ENCODE data around the gene RICTOR.
A peak's percentile ranks its signal among the peaks of the same experiment; 100 is the strongest.

RICTOR gene

DNA sequence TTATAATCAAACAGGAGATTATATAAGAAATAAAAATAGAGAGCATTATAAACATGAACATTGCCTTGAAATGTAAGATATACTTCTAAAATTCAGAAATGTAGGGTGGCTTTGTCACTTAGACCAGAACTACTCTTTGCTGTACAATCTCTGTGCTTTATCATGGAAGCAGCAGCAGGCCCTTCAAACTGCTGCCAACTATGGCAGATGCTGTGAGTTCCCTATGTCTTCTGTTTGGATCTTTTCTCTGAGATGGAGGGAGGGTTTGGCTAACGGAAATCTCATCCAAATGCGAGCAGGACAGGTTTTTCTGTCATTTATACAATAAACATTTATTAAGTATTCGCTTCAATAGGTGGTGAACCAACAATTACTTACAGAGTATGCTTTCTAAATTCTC is 34.8 kb upstream of the RICTOR start:
- Histone ChIP-seq H3K4me2 (ENCODE audit: low read length) (no peak overlapping the region), H3K9me2 (ENCODE audit: low read depth, low read length) (no peaks in the 10 kb centered on the region), H3K36me3 (ENCODE audit: insufficient read depth, low read length) (no peaks in the 10 kb centered on the region), H3K9ac (ENCODE audit: low read length) (no peak overlapping the region), H3K27ac (ENCODE audit: low read depth, low read length, poor library complexity, severe bottlenecking) (no peak overlapping the region), H2AFZ (ENCODE audit: low read length) (no peak overlapping the region), H3F3A (ENCODE audit: insufficient read depth, low read length) (no peaks in the 10 kb centered on the region), H3K27me3 (ENCODE audit: insufficient read depth, low read length) (no peaks in the 10 kb centered on the region), H3K9me3 (ENCODE audit: low read length) (no peaks in the 10 kb centered on the region), H3K79me2 (ENCODE audit: insufficient read depth, low read length) (no peaks in the 10 kb centered on the region), H4K20me1 (ENCODE audit: insufficient read depth, low read length) (no peaks in the 10 kb centered on the region), H3K4me1 (ENCODE audit: insufficient read depth, low read length, severe bottlenecking) (no peaks in the 10 kb centered on the region), H3K4me3 (ENCODE audit: low read depth, low read length, poor library complexity, severe bottlenecking) (no peak overlapping the region)
- TF ChIP-seq EZH2 (IDR thresholded peaks at IDR 0.05; ENCODE audit: borderline replicate concordance, low read length) = no peak
- TF ChIP-seq, protein P1, sequence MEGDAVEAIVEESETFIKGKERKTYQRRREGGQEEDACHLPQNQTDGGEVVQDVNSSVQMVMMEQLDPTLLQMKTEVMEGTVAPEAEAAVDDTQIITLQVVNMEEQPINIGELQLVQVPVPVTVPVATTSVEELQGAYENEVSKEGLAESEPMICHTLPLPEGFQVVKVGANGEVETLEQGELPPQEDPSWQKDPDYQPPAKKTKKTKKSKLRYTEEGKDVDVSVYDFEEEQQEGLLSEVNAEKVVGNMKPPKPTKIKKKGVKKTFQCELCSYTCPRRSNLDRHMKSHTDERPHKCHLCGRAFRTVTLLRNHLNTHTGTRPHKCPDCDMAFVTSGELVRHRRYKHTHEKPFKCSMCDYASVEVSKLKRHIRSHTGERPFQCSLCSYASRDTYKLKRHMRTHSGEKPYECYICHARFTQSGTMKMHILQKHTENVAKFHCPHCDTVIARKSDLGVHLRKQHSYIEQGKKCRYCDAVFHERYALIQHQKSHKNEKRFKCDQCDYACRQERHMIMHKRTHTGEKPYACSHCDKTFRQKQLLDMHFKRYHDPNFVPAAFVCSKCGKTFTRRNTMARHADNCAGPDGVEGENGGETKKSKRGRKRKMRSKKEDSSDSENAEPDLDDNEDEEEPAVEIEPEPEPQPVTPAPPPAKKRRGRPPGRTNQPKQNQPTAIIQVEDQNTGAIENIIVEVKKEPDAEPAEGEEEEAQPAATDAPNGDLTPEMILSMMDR (IDR thresholded peaks at IDR 0.05; ENCODE audit: low read length) = no peak

- no peaks in the 10 kb centered on the region for H3K27me3 ChIP-seq (ENCODE audit: insufficient read depth, low read length)
- H3K79me2 ChIP-seq (ENCODE audit: insufficient read depth, low read length) = no peaks in the 10 kb centered on the region
- H3K4me2 ChIP-seq (ENCODE audit: low read length) = no peak overlapping the region
- no peaks in the 10 kb centered on the region for H3K4me1 ChIP-seq (ENCODE audit: insufficient read depth, low read length, severe bottlenecking)
- H3K4me3 ChIP-seq (ENCODE audit: low read depth, low read length, poor library complexity, severe bottlenecking) = no peak overlapping the region
- no peaks in the 10 kb centered on the region for H3K36me3 ChIP-seq (ENCODE audit: insufficient read depth, low read length)
- H2AFZ ChIP-seq (ENCODE audit: low read length) = no peak overlapping the region
- H3K9me2 ChIP-seq (ENCODE audit: low read depth, low read length) = no peaks in the 10 kb centered on the region
- TF ChIP-seq EZH2 (IDR thresholded peaks at IDR 0.05; ENCODE audit: borderline replicate concordance, low read length) = no peak
- TF ChIP-seq, protein P1 (IDR thresholded peaks at IDR 0.05; ENCODE audit: low read length) = no peak
- no peaks in the 10 kb centered on the region for H4K20me1 ChIP-seq (ENCODE audit: insufficient read depth, low read length)
- no peaks in the 10 kb centered on the region for H3K9me3 ChIP-seq (ENCODE audit: low read length)
- H3K27ac ChIP-seq (ENCODE audit: low read depth, low read length, poor library complexity, severe bottlenecking) = no peak overlapping the region
- no peak overlapping the region for H3K9ac ChIP-seq (ENCODE audit: low read length)
- no peaks in the 10 kb centered on the region for H3F3A ChIP-seq (ENCODE audit: insufficient read depth, low read length)
Observed at GRCh38 chr5:39107350-39107749, 33.2 kb upstream of the RICTOR start.

- H4K20me1 ChIP-seq (ENCODE audit: insufficient read depth, low read length) = no peaks in the 10 kb centered on the region
- H3K4me2 ChIP-seq (ENCODE audit: low read length) = no peak overlapping the region
- H3K79me2 ChIP-seq (ENCODE audit: insufficient read depth, low read length) = no peaks in the 10 kb centered on the region
- no peak overlapping the region for H3K27ac ChIP-seq (ENCODE audit: low read depth, low read length, poor library complexity, severe bottlenecking)
- H3K4me1 ChIP-seq (ENCODE audit: insufficient read depth, low read length, severe bottlenecking) = no peaks in the 10 kb centered on the region
- no peak overlapping the region for H2AFZ ChIP-seq (ENCODE audit: low read length)
- H3K36me3 ChIP-seq (ENCODE audit: insufficient read depth, low read length) = no peaks in the 10 kb centered on the region
- H3K4me3 ChIP-seq (ENCODE audit: low read depth, low read length, poor library complexity, severe bottlenecking) = no peak overlapping the region
- H3K9ac ChIP-seq (ENCODE audit: low read length) = no peak overlapping the region
- H3K9me3 ChIP-seq (ENCODE audit: low read length) = no peaks in the 10 kb centered on the region
- no peaks in the 10 kb centered on the region for H3K9me2 ChIP-seq (ENCODE audit: low read depth, low read length)
- H3F3A ChIP-seq (ENCODE audit: insufficient read depth, low read length) = no peaks in the 10 kb centered on the region
- TF ChIP-seq, protein P1 (IDR thresholded peaks at IDR 0.05; ENCODE audit: low read length) = 0 out of 2 replicates have a peak, but pooled peaks have one; percentile 24
- no peak for TF ChIP-seq EZH2 (IDR thresholded peaks at IDR 0.05; ENCODE audit: borderline replicate concordance, low read length)
- no peaks in the 10 kb centered on the region for H3K27me3 ChIP-seq (ENCODE audit: insufficient read depth, low read length)
Observed at GRCh38 chr5:39106322-39106721, 32.1 kb upstream of the RICTOR start.
